Measurements from ENCODE around the gene NR3C1.

Gene NR3C1

GRCh38 chr5:143311428-143311827 is 92.1 kb downstream of the NR3C1 start:
- no peak for DNase-seq (ENCODE audit: low read depth)

GRCh38 chr5:143309661-143310431 is 93.6 kb downstream of the NR3C1 start:
- DNase-seq (ENCODE audit: low read depth), result no peak

GRCh38 chr5:143308731-143309130 is 94.8 kb downstream of the NR3C1 start:
- DNase-seq (ENCODE audit: low read depth), result no peak

- DNase-seq (ENCODE audit: low read depth), result no peak
Observed at GRCh38 chr5:143306040-143306439, 97.4 kb downstream of the NR3C1 start.

GRCh38 chr5:143304836-143305475 is 98.5 kb downstream of the NR3C1 start:
- no peak for DNase-seq (ENCODE audit: low read depth)

- DNase-seq (ENCODE audit: low read depth), result no peak
Observed at GRCh38 chr5:143302341-143303045, 101.0 kb downstream of the NR3C1 start.

- no peak for DNase-seq (ENCODE audit: low read depth)
Observed at GRCh38 chr5:143297756-143298155, 105.7 kb downstream of the NR3C1 start.

GRCh38 chr5:143290125-143290524 is 113.4 kb downstream of the NR3C1 start:
- no peak for DNase-seq (ENCODE audit: low read depth)

- no peak for DNase-seq (ENCODE audit: low read depth)
Observed at GRCh38 chr5:143284521-143284920, 119.0 kb downstream of the NR3C1 start.

GRCh38 chr5:143284002-143284401 is 119.5 kb downstream of the NR3C1 start:
- DNase-seq (ENCODE audit: low read depth), result no peak

- no peak for DNase-seq (ENCODE audit: low read depth)
Observed at GRCh38 chr5:143281226-143281625, 122.3 kb downstream of the NR3C1 start.

- DNase-seq (ENCODE audit: low read depth), result no peak
Observed at GRCh38 chr5:143279698-143280097, 123.8 kb downstream of the NR3C1 start.

GRCh38 chr5:143277536-143277935 is 126.0 kb downstream of the NR3C1 start:
- DNase-seq (ENCODE audit: low read depth), result no peak

- DNase-seq (ENCODE audit: low read depth), result no peak
Observed at GRCh38 chr5:143275512-143276363, 127.7 kb downstream of the NR3C1 start.

GRCh38 chr5:143274952-143275351 is 128.5 kb downstream of the NR3C1 start:
- no peak for DNase-seq (ENCODE audit: low read depth)

GRCh38 chr5:143271431-143271830 is 132.1 kb downstream of the NR3C1 start:
- no peak for DNase-seq (ENCODE audit: low read depth)

GRCh38 chr5:143268388-143268787 is 135.1 kb downstream of the NR3C1 start:
- no peak for DNase-seq (ENCODE audit: low read depth)

GRCh38 chr5:143267186-143267585 is 136.3 kb downstream of the NR3C1 start:
- DNase-seq (ENCODE audit: low read depth), result no peak

GRCh38 chr5:143265995-143266394 is 137.5 kb downstream of the NR3C1 start:
- DNase-seq (ENCODE audit: low read depth), result no peak

- no peak for DNase-seq (ENCODE audit: low read depth)
Observed at GRCh38 chr5:143263272-143263810, 140.1 kb downstream of the NR3C1 start.

GRCh38 chr5:143262393-143263174 is 140.9 kb downstream of the NR3C1 start:
- no peak for DNase-seq (ENCODE audit: low read depth)
